ENCODE measurements around the gene FAM81B. TPM values are rescaled to one million over a fixed set of nuclear protein-coding genes. Genes with fewer than 3 reads are reported as not detected.
"Not testable (repeated sequence)": the region's sequence is repeated elsewhere in the genome, so short reads cannot be mapped to it uniquely, and the experiment has no call there.

The FAM81B gene, protein sequence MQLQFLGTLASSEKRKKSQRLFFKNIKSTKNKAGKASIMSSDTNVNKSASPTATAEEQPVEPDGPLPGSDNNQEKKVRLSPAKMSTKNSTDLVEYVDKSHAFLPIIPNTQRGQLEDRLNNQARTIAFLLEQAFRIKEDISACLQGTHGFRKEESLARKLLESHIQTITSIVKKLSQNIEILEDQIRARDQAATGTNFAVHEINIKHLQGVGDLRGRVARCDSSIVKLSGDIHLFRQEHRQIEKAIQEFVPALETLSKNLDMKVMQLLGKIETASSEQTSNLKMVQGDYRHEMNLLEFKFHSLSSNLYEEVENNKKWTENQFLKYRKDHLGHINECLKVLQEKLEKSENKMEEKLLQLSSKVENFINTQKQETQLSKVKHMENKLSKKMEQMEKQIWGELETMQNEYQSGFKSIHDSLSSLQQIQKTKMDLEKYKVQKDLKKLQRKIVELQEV
- polyA plus RNA-seq (not detected in 2 replicates), polyA minus RNA-seq (not detected in 2 replicates)

DNA sequence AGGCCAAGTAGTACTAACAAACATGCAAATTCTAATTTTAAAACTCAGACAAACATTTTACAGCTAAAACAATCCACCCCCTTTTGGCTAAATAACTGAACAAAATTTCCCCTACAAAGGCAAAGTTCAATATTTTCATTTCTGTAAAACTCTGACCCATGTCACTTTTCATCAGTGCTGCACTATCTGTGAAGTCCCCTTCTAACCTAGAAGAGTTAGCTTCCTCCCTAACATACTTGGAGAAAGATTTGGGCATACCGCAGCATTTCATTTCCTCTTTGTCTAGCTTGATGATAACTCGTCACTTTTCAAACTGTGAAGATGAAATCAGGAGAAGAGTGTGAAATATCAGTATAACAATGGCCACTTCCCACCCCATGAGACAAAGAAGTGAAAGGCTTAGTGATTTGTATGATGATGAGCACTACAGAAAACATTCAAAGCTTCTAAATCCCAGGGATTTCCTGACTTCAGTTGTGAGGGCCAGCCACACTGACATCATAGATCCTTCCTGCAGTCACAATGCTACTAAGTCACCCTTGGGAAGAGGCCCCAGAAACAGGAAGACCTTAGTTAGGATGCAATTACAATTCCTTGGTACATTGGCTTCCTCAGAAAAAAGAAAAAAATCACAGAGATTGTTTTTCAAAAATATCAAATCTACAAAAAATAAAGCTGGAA, at the start of gene FAM81B:
Gene FAM81B, plus strand, starts transcription at position 555 of the 681 bp plus-strand sequence. Its CDS starts 24 bp downstream, at position 579.
- H2AFZ ChIP-seq (ENCODE audit: low read depth, low read length) = no peak within 1 kb of the TSS
- H3K27me3 ChIP-seq (ENCODE audit: insufficient read depth, low read depth, low read length) = no peaks in the 10 kb centered on the region
- TF ChIP-seq POLR2AphosphoS5 (IDR thresholded peaks at IDR 0.05) (no peak), SMC3 (conservative IDR thresholded peaks at IDR 0.05; ENCODE audit: poor library complexity) (no peak), EP300 (conservative IDR thresholded peaks at IDR 0.05; ENCODE audit: poor library complexity, severe bottlenecking) (no peak), TAF1 (IDR thresholded peaks at IDR 0.05; ENCODE audit: low read depth) (no peak), RAD21 (conservative IDR thresholded peaks at IDR 0.05) (no peak), EZH2 (IDR thresholded peaks at IDR 0.05; ENCODE audit: borderline replicate concordance, insufficient read depth, low read length, poor library complexity, severe bottlenecking) (no peak), MXI1 (conservative IDR thresholded peaks at IDR 0.05; ENCODE audit: poor library complexity, severe bottlenecking) (no peak)
- TF ChIP-seq, protein P1, sequence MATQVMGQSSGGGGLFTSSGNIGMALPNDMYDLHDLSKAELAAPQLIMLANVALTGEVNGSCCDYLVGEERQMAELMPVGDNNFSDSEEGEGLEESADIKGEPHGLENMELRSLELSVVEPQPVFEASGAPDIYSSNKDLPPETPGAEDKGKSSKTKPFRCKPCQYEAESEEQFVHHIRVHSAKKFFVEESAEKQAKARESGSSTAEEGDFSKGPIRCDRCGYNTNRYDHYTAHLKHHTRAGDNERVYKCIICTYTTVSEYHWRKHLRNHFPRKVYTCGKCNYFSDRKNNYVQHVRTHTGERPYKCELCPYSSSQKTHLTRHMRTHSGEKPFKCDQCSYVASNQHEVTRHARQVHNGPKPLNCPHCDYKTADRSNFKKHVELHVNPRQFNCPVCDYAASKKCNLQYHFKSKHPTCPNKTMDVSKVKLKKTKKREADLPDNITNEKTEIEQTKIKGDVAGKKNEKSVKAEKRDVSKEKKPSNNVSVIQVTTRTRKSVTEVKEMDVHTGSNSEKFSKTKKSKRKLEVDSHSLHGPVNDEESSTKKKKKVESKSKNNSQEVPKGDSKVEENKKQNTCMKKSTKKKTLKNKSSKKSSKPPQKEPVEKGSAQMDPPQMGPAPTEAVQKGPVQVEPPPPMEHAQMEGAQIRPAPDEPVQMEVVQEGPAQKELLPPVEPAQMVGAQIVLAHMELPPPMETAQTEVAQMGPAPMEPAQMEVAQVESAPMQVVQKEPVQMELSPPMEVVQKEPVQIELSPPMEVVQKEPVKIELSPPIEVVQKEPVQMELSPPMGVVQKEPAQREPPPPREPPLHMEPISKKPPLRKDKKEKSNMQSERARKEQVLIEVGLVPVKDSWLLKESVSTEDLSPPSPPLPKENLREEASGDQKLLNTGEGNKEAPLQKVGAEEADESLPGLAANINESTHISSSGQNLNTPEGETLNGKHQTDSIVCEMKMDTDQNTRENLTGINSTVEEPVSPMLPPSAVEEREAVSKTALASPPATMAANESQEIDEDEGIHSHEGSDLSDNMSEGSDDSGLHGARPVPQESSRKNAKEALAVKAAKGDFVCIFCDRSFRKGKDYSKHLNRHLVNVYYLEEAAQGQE (IDR thresholded peaks at IDR 0.05; ENCODE audit: borderline replicate concordance) = no peak
- TF ChIP-seq, protein P2, sequence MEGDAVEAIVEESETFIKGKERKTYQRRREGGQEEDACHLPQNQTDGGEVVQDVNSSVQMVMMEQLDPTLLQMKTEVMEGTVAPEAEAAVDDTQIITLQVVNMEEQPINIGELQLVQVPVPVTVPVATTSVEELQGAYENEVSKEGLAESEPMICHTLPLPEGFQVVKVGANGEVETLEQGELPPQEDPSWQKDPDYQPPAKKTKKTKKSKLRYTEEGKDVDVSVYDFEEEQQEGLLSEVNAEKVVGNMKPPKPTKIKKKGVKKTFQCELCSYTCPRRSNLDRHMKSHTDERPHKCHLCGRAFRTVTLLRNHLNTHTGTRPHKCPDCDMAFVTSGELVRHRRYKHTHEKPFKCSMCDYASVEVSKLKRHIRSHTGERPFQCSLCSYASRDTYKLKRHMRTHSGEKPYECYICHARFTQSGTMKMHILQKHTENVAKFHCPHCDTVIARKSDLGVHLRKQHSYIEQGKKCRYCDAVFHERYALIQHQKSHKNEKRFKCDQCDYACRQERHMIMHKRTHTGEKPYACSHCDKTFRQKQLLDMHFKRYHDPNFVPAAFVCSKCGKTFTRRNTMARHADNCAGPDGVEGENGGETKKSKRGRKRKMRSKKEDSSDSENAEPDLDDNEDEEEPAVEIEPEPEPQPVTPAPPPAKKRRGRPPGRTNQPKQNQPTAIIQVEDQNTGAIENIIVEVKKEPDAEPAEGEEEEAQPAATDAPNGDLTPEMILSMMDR (IDR thresholded peaks at IDR 0.05; ENCODE audit: poor library complexity, severe bottlenecking) = no peak
- no peaks in the 10 kb centered on the region for H3K9me3 ChIP-seq (ENCODE audit: low read length)
- no peaks in the 10 kb centered on the region for H3K9me2 ChIP-seq (ENCODE audit: insufficient read depth, low read length)
- no peaks in the 10 kb centered on the region for H3K36me3 ChIP-seq (ENCODE audit: insufficient read depth, low read length)
- no peak within 1 kb of the TSS for H3K9ac ChIP-seq (ENCODE audit: low read length)
- no peaks in the 10 kb centered on the region for H3F3A ChIP-seq (ENCODE audit: insufficient read depth, low read length, poor library complexity, severe bottlenecking)
- no peaks in the 10 kb centered on the region for H3K79me2 ChIP-seq (replicated peaks; ENCODE audit: insufficient read depth, low read length)
- no peaks in the 10 kb centered on the region for H4K20me1 ChIP-seq (ENCODE audit: insufficient read depth)
- H3K27ac ChIP-seq (ENCODE audit: low read length) = no peak within 1 kb of the TSS
- H3K4me3 ChIP-seq (ENCODE audit: low read length) = no peak within 1 kb of the TSS
- H3K4me2 ChIP-seq (ENCODE audit: low read length) = no peak within 1 kb of the TSS

DNA sequence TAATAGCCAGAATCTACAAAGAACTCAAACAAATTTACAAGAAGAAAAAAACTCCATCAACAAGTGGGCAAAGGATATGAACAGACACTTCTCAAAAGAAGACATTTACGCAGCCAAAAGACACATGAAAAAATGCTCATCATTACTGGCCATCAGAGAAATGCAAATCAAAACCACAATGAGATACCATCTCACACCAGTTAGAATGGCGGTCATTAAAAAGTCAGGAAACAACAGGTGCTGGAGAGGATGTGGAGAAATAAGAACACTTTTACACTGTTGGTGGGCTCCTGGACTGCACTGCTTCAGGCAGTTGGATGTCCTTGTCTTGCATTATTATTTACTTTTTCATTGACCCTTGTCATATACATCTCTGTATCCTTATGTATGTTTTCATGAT, 49.7 kb upstream of the FAM81B start:
- not testable (repeated sequence) for H3K9me3 ChIP-seq (ENCODE audit: low read length); H3K27ac ChIP-seq (ENCODE audit: low read length); H2AFZ ChIP-seq (ENCODE audit: low read depth, low read length); H4K20me1 ChIP-seq (ENCODE audit: insufficient read depth); H3F3A ChIP-seq (ENCODE audit: insufficient read depth, low read length, poor library complexity, severe bottlenecking); H3K9ac ChIP-seq (ENCODE audit: low read length); H3K27me3 ChIP-seq (ENCODE audit: insufficient read depth, low read depth, low read length); H3K4me3 ChIP-seq (ENCODE audit: low read length); H3K4me2 ChIP-seq (ENCODE audit: low read length); H3K9me2 ChIP-seq (ENCODE audit: insufficient read depth, low read length); H3K36me3 ChIP-seq (ENCODE audit: insufficient read depth, low read length); H3K79me2 ChIP-seq (replicated peaks; ENCODE audit: insufficient read depth, low read length)
